HG03521 (cell line): ENCODE measurements around the gene GH1.
"Not testable (repeated sequence)": the region's sequence is repeated elsewhere in the genome, so short reads cannot be mapped to it uniquely, and the experiment has no call there.

Source experiments
- ATAC-seq: cut with Tn5 transposase; IDR thresholded peaks from one replicate; pipeline ENCODE4 v1.9.1; 2021; ENCODE audit warnings: mild to moderate bottlenecking, moderate library complexity; ENCODE audit not compliant: unreplicated experiment

Gene GH1

DNA sequence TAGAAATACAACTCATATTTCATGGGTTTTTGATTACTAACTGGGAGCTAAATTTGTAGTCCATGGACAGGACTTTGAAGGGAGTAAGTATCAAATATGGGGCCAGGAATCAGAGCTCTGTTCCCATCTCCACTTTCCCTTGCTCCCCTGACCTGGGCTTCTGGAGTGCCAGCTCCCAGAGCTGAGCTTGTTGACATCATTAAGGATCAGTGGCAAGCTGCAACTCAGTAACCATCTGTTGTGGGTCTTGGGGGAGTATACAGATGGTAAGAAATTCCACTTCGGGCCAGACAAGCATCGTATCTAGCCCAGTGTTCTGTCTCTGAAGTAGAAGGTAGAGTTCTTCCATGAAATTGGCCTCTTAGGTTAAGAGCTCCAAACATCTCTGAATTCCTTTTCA, 16.7 kb downstream of the GH1 start:
- ATAC-seq = not testable (repeated sequence)

DNA sequence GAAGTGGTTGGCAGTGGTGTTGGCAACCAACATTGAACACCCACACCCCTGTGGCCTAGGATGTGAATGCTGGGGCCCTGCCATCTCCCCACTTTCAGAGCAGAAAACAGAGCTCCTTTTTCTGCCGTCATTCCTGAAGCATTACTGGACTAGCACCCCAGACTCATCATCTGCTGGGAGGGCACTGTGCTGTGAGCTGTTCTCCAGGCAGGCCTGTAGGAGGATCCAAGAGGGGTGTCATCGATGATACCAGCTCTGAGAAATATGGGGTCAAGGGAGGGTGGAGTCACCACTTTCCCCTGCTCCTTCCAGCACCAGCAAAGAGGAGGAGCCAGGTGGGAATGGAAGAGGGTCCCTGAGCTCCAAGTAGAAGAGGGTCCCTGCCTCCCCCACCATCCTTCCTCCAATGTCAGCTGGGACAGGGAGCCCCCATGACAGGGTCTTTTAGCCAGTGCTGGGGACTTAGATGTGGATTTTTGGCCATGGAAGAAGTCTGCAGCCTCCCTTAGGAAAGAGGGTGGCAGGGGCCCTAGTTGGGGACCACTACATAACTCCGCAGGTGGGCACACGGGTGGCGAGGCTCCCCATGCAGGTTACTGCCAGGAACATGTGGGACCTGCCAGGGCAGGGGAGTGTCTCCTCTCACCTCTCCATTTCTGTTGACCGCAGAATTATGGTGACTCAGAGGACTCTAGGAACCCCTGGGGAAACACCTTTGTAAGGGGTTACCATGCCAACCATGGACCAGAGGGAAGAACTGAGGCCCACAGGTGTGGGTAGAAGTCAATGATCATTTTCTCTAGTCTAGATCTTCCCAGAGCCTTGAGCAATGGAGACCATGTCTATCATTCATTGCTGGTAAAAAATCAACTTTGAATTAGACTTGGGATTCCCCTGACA, 19.5 kb downstream of the GH1 start:
- ATAC-seq = not testable (repeated sequence)

DNA sequence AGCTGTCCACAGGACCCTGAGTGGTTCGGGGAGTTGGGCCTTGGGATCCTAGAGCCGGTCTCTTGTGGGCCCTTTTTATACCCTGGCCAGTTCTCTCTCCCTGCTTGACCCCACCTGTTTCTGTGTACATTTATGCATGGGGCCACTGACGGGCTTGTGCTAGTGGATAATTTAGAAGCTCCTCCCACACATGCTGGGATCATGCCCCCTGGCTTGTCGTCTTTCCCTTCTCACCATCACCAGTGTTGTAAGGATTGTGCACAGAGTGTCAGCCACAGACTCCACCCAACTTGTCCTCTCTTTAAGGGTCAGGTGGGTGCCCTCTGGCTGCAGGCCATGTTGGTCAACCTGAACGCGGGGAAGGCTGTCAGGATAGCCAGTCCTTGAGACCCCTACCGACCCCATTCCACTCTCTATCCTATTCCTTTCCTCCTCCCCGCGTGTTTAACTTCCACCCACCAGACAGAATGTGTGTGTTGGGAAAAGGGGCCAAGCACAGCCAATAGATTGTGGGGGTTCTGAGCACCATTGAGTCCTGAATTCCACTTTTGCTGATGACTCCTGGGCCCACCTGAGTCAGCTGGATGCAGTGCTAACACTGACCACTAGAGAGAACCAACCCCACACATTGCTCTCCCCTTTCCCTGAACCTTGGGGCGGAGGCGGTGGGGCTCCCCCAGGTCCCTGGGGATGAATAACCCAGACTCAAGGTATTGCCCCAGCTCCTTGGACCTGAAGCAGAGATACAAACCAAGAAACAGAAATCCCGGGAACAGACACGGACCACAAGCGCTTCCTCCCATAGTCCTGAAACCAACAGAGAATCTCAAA, 21.9 kb downstream of the GH1 start, which contains the start of gene CSH1:
CSH1 (minus strand) TSS at position 51 of the 831 bp plus-strand sequence. CDS start 63 bp downstream, outside the sequence.
- ATAC-seq = not testable (repeated sequence)

DNA sequence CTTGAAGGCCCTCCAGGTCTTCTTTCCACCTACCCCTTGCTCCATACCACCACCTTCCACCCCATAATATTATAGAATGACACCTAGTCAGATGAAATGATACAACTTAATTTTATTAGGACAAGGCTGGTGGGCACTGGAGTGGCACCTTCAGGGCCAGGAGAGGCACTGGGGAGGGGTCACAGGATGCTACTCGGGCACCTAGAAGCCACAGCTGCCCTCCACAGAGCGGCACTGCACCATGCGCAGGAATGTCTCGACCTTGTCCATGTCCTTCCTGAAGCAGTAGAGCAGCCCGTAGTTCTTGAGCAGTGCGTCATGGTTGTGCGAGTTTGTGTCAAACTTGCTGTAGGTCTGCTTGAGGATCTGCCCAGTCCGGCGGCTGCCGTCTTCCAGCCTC, 23.8 kb downstream of the GH1 start:
- ATAC-seq = not testable (repeated sequence)

- not testable (repeated sequence) for ATAC-seq
Observed at GRCh38 chr17:63894021-63894420, 24.6 kb downstream of the GH1 start.

DNA sequence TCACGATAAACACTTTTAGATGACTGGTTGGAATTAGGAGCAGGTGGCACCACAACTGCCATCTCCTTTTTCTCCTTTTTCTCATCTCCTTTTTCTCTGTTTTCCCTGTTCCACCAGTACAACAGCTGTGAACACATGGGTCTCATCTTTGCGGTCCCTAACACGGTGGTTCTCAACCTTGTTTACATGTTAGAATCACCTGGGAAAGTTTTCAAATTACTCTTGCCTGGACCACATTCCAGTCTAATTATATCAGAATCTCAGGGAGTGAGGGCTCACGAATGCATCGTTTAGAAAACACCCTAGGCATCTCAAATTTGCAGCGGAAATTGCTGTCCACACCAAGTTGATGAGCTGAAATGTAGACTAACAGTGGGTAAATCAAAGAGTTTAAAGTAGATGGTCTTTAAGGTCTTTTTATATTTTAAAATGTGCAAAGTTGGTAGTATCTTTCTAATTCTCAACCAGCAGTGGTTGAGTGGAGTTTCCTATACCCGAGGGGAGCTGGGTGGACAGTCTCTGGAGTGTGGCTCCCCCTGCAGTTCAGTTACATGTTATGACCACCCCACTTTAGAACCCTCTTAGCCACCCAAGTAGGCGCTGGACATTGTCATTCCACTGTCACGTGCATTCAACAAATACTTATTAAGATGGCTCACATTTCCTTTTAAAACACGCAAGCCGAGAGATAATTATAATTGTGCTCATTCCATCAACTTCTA, 26.2 kb downstream of the GH1 start:
- ATAC-seq = not testable (repeated sequence)

- ATAC-seq = not testable (repeated sequence)
Observed at GRCh38 chr17:63889026-63889848, 29.4 kb downstream of the GH1 start.

GRCh38 chr17:63885119-63885518, 33.5 kb downstream of the GH1 start:
- not testable (repeated sequence) for ATAC-seq

- not testable (repeated sequence) for ATAC-seq
Observed at GRCh38 chr17:63882626-63883126, 36.0 kb downstream of the GH1 start.

DNA sequence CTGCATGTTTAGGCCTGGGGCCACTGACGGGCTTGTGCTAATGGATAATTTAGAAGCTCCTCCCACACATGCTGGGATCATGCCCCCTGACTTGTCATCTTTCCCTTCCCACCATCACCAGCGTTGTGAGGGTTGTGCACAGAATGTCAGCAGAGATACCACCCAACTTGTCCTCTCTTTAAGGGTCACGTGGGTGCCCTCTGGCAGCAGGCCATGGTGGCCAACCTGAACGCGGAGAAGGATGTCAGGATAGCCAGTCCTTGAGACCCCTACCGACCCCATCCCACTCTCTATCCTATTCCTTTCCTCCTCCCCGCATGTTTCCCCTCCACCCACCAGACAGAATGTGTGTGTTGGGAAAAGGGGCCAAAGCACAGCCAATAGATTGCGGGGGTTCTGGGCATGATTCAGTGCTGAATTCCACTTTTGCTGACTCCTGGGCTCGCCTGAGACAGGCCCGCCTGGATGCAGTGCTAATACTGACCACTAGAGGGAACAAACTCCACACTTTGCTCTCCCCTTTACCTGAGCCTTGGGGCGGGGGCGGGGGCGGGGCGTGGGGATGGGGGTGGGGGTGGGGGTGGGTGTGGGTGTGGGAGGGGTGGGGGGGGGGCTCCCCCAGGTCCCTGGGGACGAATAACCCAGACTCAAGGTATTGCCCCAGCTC, 36.6 kb downstream of the GH1 start, which contains the start of gene GH2:
GH2 (minus strand) TSS at position 10 of the 667 bp plus-strand sequence. CDS start 143 bp downstream, outside the sequence.
- no peak for ATAC-seq

GRCh38 chr17:63881337-63881736, 37.3 kb downstream of the GH1 start:
- not testable (repeated sequence) for ATAC-seq

DNA sequence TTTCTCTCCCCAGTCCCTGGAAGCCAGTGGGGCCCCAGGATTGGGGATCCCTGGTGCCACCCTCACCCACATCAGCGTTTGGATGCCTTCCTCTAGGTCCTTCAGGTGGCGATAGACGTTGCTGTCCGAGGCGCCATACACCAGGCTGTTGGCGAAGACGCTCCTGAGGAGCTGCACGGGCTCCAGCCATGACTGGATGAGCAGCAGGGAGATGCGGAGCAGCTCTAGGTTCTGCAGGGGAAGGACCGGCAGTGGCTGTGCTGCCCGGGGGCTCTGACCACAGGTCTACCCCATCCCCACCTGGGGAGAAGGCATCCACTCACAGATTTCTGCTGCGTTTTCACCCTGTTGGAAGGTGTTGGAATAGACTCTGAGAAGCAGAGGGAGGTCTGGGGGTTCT, 37.9 kb downstream of the GH1 start:
- no peak for ATAC-seq

DNA sequence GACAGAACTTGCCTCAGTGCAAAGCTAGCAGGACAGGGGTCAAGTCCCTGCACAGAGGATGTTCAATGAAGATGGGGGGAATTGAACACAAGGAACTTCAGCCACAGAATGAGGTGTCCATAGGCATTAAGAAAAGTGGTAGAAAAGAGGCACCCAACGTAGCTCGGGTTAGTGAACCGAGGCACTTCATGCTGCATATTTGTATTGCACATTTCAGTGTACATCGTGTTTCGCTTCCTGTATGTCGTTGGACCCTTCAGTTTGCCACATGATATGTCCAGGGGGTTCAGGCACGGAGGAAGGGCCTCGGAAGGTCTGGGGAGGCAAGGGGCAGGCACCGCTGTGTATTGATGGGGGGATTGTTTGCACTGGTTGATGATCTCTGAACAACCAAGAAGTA, 40.2 kb downstream of the GH1 start:
- ATAC-seq = not testable (repeated sequence)

- ATAC-seq = not testable (repeated sequence)
Observed at GRCh38 chr17:63874693-63875092, 43.9 kb downstream of the GH1 start.

- not testable (repeated sequence) for ATAC-seq
Observed at GRCh38 chr17:63874061-63874626, 44.5 kb downstream of the GH1 start.

- not testable (repeated sequence) for ATAC-seq
Observed at GRCh38 chr17:63873577-63873976, 45.1 kb downstream of the GH1 start, which contains the start of gene CSH2. Gene CSH2 (minus strand): TSS chr17:63873677. CDS start chr17:63873614, 63 bp downstream.

GRCh38 chr17:63871646-63872365, 46.8 kb downstream of the GH1 start:
- not testable (repeated sequence) for ATAC-seq

- ATAC-seq = not testable (repeated sequence)
Observed at GRCh38 chr17:63870292-63870665, 48.4 kb downstream of the GH1 start.
